ENCODE data around the gene KCNK4. TPM values are rescaled to one million over a fixed set of nuclear protein-coding genes. Genes with fewer than 3 reads are reported as not detected.

KCNK4 gene
- total RNA-seq, 1 donor from 2014 or later, result not detected

DNA sequence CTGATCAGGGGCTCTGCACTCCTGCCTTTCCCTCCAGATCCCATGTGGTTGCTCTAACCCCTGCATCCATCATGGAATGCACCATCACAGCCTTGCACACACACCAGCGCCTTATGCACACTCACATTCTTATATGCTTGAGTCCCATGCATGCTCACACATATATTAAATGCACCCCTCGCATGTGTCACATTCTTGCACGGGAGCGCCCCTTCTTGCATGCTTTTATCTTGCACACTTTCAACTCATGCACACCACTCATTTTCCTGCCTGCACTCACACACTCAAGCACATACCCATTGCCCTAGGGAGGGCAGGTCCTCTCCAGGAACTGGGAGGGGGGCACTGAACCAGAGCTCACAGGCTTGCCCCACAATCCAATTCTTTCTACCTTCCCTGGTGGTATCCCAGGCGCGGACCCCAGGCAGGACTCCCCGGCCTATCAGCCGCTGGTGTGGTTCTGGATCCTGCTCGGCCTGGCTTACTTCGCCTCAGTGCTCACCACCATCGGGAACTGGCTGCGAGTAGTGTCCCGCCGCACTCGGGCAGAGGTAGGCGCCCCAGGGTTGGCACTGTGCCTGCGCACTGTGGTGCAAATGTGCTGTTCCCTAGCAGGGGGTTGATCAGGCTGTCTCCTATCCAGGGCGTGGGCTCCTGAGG lies 6.7 kb downstream of the KCNK4 start:
- Histone ChIP-seq H3F3A (ENCODE audit: low read depth) (peaks cover 22% of the 10 kb centered on the region), H3K27ac (no peak overlapping the region), H3K9me3 (ENCODE audit: low read depth) (no peaks in the 10 kb centered on the region), H4K20me1 (ENCODE audit: low read depth) (peaks cover 33% of the 10 kb centered on the region), H3K4me1 (peaks cover 11% of the 10 kb centered on the region), H3K4me2 (no peak overlapping the region), H2AFZ (replicated peaks) (no peak overlapping the region), H3K9ac (no peak overlapping the region), H3K4me3 (no peak overlapping the region), H3K27me3 (peaks cover 100% of the 10 kb centered on the region), H3K36me3 (no peaks in the 10 kb centered on the region), H3K79me2 (ENCODE audit: low read depth) (no peaks in the 10 kb centered on the region)
- Mint-ChIP-seq H3K36me3 (no peaks in the 10 kb centered on the region), H3K27me3 (ENCODE audit: insufficient read depth, low read depth) (peaks cover 84% of the 10 kb centered on the region), H3K4me1 (peaks cover 19% of the 10 kb centered on the region), H3K4me3 (no peak overlapping the region), H3K9me3 (no peaks in the 10 kb centered on the region), H3K27ac (no peak overlapping the region)
- DNase-seq (ENCODE audit: low spot score), result no peak
- TF ChIP-seq, protein P1, sequence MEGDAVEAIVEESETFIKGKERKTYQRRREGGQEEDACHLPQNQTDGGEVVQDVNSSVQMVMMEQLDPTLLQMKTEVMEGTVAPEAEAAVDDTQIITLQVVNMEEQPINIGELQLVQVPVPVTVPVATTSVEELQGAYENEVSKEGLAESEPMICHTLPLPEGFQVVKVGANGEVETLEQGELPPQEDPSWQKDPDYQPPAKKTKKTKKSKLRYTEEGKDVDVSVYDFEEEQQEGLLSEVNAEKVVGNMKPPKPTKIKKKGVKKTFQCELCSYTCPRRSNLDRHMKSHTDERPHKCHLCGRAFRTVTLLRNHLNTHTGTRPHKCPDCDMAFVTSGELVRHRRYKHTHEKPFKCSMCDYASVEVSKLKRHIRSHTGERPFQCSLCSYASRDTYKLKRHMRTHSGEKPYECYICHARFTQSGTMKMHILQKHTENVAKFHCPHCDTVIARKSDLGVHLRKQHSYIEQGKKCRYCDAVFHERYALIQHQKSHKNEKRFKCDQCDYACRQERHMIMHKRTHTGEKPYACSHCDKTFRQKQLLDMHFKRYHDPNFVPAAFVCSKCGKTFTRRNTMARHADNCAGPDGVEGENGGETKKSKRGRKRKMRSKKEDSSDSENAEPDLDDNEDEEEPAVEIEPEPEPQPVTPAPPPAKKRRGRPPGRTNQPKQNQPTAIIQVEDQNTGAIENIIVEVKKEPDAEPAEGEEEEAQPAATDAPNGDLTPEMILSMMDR (IDR thresholded peaks at IDR 0.05), result no peak
- TF ChIP-seq EZH2phosphoT487 (IDR thresholded peaks at IDR 0.05), result no peak
- no peak for TF ChIP-seq EZH2 (IDR thresholded peaks at IDR 0.05)

DNA sequence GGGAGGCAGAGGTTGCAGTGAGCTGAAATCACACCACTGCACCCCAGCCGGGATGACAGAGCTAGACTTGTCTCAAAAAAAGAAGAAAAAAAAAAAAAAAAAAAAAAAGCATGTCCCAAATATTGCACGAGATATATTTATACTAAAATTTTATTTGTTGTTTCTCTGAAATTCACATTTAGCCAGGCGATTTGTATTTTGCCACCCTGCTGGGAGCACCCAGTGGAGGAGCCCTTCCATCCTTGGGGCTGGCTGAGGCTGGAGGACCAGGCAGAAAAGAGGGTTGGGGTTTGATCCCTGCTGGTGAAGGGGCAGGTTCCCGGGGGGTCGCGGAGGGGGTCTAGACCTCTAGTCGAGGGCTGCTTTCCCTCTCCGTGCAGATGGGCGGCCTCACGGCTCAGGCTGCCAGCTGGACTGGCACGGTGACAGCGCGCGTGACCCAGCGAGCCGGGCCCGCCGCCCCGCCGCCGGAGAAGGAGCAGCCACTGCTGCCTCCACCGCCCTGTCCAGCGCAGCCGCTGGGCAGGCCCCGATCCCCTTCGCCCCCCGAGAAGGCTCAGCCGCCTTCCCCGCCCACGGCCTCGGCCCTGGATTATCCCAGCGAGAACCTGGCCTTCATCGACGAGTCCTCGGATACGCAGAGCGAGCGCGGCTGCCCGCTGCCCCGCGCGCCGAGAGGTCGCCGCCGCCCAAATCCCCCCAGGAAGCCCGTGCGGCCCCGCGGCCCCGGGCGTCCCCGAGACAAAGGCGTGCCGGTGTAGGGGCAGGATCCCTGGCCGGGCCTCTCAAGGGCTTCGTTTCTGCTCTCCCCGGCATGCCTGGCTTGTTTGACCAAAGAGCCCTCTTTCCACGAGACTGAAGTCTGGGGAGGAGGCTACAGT lies 8.1 kb downstream of the KCNK4 start:
- Histone ChIP-seq H2AFZ (replicated peaks) (no peak overlapping the region), H3K4me1 (peaks cover 11% of the 10 kb centered on the region), H3K9me3 (ENCODE audit: low read depth) (no peaks in the 10 kb centered on the region), H3K36me3 (no peaks in the 10 kb centered on the region), H3K79me2 (ENCODE audit: low read depth) (no peaks in the 10 kb centered on the region), H3K4me3 (peak overlapping the region; percentile 40), H3K27me3 (peaks cover 100% of the 10 kb centered on the region), H3F3A (ENCODE audit: low read depth) (peaks cover 29% of the 10 kb centered on the region), H3K9ac (no peak overlapping the region), H3K4me2 (peak overlapping the region; percentile 78), H4K20me1 (ENCODE audit: low read depth) (peaks cover 33% of the 10 kb centered on the region), H3K27ac (no peak overlapping the region)
- DNase-seq (ENCODE audit: low spot score), result peak; percentile 57
- Mint-ChIP-seq H3K27ac (no peak overlapping the region), H3K27me3 (ENCODE audit: insufficient read depth, low read depth) (peaks cover 79% of the 10 kb centered on the region), H3K4me3 (peak overlapping the region; percentile 77), H3K36me3 (no peaks in the 10 kb centered on the region), H3K9me3 (no peaks in the 10 kb centered on the region), H3K4me1 (peaks cover 18% of the 10 kb centered on the region)
- TF ChIP-seq, protein P1 (IDR thresholded peaks at IDR 0.05), result no peak
- TF ChIP-seq EZH2 (IDR thresholded peaks at IDR 0.05) (peak; percentile 92), EZH2phosphoT487 (IDR thresholded peaks at IDR 0.05) (peak; percentile 93)

DNA sequence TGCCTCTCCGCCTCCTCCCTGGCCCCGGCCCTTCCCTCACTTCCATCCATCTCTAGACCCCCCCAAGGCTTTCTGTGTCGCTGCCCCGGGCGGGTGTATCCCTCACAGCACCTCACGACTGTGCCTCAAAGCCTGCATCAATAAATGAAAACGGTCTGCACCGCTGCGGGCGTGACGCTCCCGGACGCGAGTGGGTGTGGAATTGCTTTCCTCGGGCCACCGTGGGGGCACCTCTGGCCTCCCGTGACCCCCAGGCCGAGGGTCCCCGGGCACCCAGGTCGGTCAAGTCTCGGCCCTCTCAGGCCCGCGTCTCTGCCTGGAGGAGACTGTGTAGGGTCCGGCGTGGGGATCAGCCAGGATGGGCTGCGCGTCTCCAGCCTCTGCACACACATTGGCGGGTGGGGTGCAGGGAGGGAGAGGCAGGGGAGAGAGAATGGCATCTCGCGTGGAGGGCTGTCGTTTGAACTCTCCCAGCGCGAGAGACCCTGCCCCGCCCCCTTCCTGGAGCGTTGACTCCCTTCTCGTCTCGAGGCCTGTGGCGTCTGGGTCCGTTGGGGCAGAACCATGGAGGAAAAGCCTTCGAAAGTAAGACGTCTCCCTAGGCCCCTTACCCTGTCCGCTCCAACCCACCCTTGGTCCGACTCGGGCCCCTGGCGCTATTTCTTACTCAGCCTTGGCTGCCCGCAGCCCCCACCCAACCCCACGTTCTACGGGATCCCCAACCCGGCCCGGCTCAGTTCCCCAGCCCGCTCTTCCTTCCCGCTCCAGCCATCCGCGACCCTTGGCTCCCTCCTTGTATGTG lies 8.9 kb downstream of the KCNK4 start, which contains the start of gene CATSPERZ:
Gene CATSPERZ, plus strand, starts transcription at position 512 of the 802 bp plus-strand sequence. Its CDS starts 53 bp downstream, at position 565.
- Histone ChIP-seq H3K9me3 (ENCODE audit: low read depth) (no peaks in the 10 kb centered on the region), H3K4me1 (peaks cover 13% of the 10 kb centered on the region), H3K36me3 (no peaks in the 10 kb centered on the region), H4K20me1 (ENCODE audit: low read depth) (peaks cover 39% of the 10 kb centered on the region), H3K9ac (no peak within 1 kb of the TSS), H2AFZ (replicated peaks) (no peak within 1 kb of the TSS), H3K27ac (no peak within 1 kb of the TSS), H3K4me3 (peak within 1 kb of the TSS; percentile 40), H3K27me3 (peaks cover 92% of the 10 kb centered on the region), H3F3A (ENCODE audit: low read depth) (peaks cover 36% of the 10 kb centered on the region), H3K79me2 (ENCODE audit: low read depth) (no peaks in the 10 kb centered on the region), H3K4me2 (peak within 1 kb of the TSS; percentile 78)
- TF ChIP-seq, protein P1 (IDR thresholded peaks at IDR 0.05), result peak; percentile 26
- TF ChIP-seq EZH2phosphoT487 (IDR thresholded peaks at IDR 0.05) (peak; percentile 81), EZH2 (IDR thresholded peaks at IDR 0.05) (peak; percentile 51)
- peaks cover 20% of the 10 kb centered on the region for H3K4me1 Mint-ChIP-seq
- no peaks in the 10 kb centered on the region for H3K36me3 Mint-ChIP-seq
- no peak for DNase-seq (ENCODE audit: low spot score)
- no peak within 1 kb of the TSS for H3K27ac Mint-ChIP-seq
- peaks cover 73% of the 10 kb centered on the region for H3K27me3 Mint-ChIP-seq (ENCODE audit: insufficient read depth, low read depth)
- H3K9me3 Mint-ChIP-seq, result no peaks in the 10 kb centered on the region
- peak within 1 kb of the TSS; percentile 81 for H3K4me3 Mint-ChIP-seq

Data from neural progenitor cell (in vitro differentiated cells).